T-helper 2 cell treated with Interferon-gamma antibody and Interleukin-4, amounts not matched to agents 100 ng/mL and 5 ng/mL, for 36 hours (primary cell): Measurements from ENCODE around the gene CCNY. TPM values are rescaled to one million over a fixed set of nuclear protein-coding genes. Genes with fewer than 3 reads are reported as not detected.
"Not testable (repeated sequence)": the region's sequence is repeated elsewhere in the genome, so short reads cannot be mapped to it uniquely, and the experiment has no call there.

ENCODE experiments used
- intact Hi-C: fragments of 100-400 bp; cut with micrococcal nuclease; formaldehyde crosslinking; loops from one replicate; pipeline ENCODE4 v1.15.1; 2023
- total RNA-seq: library from RNA; stranded (reverse); gene quantifications from 2 replicates; pipeline ENCODE4 v1.2.3, GENCODE V29; 2022

Gene CCNY
- total RNA-seq, 1 donor from 2014 or later = 56.3 TPM

DNA sequence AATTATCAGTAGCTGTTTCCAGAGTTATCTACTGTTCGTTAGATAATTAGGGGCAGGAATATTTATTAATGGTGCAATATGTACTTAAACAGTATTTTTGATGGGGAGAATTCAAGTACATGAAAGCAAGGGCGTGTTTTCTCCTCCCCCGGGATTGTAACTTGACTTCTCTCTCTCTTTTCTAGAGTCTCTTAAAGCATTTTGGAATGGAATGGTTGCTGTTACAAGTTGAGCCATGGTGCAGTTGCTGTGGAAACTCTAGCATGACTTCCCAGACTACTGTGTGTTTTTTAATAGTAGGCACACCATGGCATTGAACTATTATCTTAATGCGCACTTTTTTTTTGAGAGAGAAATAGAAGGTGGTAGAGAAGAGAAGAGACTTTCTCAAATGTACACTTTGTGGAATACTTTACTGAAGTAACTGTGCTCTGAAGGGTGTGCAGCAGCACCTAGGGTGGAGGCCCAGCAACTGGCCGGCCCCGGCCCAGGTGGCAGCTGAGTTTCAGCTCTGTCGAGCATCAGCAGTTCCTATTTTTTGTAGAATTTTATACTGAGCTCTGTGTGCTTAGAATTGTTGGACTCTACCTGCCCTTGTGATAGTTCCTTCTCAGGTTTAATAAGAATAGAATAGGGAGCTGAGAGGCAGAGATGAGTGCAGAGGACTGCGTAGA lies 64.4 kb downstream of the CCNY start:
- intact Hi-C loops = no loop called here

DNA sequence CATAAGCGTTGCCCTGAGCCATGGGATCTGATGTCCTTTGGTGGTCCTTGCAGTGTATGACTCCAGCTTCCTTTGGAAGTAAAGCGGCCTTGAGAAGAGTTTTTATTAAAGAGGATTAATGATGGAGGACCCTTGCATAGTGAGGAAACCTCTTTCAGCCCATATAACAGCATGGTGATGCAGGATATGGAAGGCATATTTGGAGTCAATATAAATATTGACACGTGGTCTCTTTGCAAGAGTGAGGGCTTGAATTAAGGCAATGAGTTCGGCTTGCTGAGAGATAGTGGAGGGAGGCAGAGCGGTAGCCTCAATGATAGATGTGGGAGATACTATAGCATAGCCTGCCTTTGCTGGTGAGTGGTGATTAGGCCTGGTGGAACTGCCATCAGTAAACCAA lies 67.2 kb downstream of the CCNY start:
- intact Hi-C loops = not testable (repeated sequence)

DNA sequence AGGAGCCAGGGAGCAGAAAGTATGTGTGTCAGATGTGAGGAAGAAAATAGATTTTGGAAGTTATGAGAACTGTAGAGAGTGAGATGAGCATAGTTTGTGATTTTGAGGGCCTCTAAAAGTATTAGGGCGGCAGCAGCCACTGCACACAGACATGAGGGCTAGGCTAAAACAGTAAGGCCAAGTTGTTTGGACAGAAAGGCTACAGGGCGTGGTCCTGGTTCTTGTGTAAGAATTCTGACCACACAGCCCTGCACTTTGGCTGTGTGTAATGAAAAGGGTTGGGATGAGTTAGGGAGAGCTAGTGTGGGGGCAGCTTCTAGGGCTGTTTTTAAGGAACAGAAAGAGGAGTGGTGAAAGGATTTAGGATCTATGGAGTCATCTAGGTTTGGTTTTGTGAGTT lies 67.8 kb downstream of the CCNY start:
- intact Hi-C loops = not testable (repeated sequence)

DNA sequence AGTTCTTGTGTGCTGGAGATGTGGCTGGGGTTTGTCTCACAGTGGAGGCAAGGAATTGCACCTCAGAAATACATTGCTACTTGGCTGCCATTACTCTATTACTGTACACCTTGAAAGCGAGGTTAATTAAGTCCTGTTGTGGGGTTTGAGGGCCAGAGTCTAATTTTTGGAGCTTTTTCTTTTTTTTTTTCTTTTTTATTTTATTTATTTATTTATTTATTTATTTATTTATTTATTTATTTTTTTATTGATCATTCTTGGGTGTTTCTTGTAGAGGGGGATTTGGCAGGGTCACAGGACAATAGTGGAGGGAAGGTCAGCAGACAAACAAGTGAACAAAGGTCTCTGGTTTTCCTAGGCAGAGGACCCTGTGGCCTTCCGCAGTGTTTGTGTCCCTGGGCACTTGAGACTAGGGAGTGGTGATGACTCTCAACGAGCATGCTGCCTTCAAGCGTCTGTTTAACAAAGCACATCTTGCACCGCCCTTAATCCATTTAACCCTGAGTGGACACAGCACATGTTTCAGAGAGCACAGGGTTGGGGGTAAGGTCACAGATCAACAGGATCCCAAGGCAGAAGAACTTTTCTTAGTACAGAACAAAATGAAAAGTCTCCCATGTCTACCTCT lies 69.8 kb downstream of the CCNY start:
- intact Hi-C loops = not testable (repeated sequence)

DNA sequence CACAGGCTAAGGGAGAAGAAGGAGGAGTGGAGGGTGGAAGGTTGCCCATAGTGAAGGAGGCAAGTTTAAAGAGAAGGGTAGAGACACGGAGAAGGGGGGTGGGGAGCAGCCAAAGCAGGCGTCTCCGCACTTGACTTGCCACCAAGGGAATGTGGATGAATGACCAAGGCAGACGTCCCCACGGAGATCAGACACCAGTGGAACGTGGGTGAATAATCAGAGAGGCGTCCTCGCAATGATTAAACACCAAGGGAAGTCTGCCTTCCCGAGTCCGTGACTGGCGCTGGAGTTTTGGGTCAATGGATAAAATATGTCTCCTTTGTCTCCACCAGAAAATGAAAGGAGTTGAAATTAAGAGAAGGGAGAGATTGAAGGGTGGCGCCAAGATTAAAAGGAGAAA lies 71.4 kb downstream of the CCNY start:
- intact Hi-C loops = not testable (repeated sequence)

DNA sequence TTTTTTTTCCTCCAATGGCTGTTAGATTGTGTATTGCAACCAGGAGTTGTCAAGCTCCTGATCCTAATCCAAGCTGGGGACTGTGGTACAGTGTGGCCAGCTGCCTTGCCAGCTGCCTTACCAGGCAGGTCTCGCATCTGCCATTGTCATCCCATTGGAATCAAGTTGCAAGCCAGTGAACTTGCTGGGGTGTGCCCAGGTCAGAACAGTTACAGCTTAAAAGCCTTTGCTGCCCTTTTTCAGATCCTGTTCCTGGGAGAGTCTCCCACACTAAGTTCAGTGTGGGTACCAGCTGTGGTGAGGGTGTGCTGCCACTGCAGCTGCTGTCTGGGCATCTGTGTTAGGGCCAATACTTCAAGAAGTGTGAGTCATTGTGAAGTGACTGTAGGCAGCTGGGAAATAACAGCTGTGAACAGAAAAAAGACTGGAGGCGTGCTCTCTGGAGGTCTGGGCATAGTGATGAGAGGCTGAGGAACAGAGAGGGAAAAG lies 72.8 kb downstream of the CCNY start:
- intact Hi-C loops = no loop called here

DNA sequence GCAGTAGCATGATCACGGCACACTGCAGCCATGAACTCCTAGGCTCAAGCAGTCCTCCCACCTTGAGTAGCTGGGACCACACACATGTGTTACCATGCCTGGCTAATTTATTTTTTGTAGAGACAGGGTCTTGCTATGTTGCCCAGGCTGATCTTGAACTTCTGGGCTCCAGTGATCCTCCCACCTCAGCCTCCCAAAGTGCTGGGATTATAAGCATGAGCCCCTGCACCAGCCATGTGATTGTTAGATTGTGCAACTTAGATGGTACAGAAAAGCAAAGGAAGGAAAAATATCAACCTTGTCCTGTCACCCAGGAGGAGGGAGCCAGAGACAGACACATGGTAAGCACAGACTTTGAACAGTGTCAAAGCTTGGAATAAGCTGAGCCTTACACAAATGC lies 73.5 kb downstream of the CCNY start:
- intact Hi-C loops = no loop called here

DNA sequence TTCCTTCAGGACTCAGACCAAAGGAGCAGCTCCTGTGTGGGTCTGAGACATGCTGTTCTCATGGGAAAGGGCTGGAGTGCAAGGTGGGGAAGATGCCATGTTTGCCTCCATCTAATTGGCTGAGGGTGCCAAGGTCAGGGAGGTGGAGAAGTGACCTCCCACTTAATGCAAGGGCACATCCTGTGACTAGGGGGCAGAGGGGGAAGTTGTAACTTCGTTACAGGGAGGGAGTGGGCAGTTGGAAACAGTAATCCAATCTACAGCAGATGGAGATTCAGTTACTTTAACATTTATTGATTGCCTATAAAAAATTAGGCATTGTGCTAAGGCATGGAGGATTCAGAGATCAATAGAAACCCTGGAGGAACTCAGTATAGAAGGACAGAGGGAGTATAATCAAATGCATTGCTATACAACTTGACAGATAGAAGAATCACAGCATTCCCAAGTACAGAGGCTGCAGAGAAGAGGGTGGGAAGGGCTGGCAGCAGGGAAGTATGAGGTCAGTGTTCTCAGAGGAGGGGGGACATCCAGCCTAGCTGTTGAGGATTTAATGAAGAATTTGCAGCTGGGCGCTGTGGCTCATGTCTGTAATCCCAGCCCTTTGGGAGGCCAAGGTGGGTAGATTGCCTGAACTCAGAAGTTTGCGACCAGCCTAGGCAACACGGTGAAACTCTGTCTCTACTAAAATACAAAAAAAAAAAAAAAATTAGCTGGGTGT lies 75.9 kb downstream of the CCNY start:
- intact Hi-C loops = no loop called here

DNA sequence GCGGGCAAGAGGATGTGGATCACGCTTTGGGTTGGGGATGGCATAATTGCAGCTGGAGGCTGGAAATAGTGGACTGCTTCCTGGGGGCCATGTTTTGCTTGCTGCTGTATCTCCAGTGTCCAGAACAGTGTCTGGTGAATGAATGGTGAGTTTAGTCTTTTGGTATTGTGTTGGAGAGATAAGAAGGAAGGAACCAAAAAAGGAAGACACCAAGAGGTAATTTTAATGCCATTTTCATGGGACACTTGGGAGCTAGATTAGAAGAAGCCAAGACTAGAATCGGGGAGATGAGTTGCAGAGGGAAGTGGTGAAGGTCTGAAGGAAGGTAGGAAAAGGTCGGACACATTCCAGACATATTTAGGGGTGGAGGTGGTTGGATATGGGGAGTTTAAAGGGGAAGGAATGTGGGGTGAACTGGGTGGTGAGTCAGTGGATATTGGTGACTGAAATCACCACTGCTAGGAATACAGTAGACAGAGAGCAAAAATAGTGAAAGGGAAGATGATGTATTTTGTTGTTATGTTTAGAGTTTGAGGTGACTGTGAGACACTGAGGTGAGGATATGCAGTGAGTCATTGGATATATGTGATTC lies 76.7 kb downstream of the CCNY start:
- intact Hi-C loops = no loop called here

DNA sequence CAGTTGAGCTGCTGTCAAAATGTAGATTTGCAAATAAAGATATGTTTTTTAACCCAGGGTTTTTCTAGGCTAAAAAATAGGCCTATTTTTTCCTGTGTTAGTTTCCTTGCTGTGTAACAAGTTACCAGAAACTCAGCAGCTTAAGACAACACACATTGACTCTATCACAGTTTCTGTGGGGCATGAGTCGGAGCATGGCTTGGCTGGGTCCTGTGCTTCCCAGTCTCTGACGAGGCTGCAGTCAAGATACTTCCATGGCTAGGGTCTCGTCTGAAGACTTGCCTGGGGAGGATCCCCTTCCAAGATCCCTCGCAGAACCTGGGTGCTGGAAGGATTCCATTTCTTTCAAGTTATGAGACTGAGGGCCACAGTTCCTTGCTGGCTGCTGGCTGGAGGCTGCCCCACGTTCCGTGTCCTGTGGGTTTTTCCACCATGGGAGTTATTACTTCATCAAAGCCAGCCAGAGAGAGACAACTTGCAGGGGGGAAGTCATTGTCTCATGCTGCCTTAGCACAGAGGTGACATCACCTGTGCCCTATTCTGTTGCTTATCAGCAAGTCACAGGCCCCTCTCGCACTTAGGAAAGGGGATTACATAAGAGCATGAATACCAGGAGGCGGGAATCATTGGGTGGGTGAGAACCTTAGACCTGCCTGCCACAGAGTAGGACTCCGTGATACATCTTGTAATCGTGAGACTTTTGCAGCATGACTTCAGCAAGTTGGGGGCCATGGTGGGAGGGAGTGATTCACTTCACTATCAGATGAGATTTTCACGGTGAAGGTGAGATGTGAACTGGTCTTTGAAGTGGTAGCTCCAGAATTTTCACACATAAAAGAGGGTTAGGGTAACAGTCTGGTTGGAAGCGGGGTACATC lies 77.9 kb downstream of the CCNY start:
- intact Hi-C loops = no loop called here

DNA sequence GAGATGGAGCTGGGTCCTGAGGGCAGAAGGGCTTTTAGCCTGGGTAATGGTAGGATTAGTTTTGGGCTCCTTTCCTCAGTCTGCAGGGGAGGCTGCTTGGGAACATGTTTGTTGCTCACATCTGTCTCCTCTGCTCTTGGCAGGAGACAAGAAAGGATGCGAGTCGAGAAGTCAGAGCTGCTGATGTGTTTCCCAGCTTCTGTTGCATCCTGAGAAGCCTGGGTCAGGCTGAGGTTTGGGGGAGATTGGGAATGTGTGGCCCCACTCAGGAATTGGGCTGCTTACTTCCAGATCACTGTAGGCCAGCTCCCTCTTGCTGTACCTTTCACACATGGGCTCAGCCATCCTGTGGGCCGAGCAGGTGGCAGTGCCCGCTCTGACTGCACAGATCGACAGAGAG lies 79.2 kb downstream of the CCNY start:
- intact Hi-C loops = no loop called here

DNA sequence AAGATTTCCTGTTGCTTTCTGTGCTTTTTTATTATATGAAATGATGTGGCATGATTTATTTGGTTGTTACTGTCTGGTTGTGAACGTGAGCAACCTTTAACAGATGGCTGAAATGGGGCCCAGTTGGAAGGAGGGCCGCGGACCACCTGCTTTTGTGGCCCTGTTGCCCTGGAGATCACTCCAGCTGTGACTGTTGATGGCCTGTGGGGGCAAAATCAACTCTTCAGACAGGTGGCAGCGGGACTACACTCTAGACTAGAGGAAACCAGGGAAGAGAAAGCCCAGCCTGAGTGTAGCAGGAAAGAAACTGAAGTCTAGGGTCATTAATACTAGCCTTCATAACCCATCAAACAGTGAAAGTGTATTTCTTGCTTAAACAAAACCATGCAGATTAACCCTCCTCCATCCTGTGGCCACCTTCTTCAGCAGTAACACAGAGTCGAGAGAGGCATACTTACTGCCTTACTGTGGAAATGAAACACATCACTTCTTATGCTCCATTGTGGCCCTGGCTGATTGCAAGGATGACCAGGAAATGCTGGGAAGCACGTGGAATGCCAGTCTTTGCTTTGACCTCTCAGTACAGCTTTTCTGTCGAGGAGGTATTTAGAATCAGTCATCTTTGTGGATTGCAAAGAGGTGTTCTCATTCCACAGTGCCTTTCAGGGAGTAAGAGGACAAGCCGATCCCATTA lies 80.5 kb downstream of the CCNY start:
- intact Hi-C loops = no loop called here

DNA sequence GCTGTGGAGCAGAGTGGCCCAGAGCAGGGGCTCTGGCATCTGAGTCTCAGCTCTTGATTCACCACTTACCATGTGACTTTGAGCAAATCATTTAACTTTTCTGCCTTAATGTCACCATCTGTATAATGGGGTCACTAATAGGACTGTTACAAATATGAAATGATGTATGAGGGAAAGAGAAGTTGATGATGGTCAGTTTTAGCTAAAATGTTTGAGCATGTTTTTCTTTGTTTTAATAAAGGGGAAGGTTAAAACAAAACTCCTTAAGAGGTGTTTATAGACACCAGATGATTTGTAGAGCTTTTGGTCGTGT lies 81.0 kb downstream of the CCNY start:
- intact Hi-C loops = no loop called here

DNA sequence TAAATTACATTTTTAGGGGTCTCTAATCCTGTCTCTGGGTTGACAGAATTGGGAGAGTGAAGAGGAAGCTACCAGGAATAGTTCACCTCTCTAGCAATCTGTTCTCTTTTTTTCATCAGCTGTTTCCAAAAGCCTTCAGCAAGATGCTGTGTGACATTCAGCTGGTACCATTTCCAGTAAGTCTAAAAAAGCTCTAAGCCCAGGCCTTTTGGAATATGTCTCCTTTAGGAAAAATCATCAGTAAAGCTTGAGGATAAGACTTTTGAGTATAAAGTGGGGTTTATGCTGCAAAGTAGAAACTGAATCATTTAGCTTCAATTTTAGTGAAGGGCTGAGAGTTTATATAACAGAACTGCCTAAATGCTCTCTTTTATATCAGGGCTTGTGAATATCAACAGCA lies 81.5 kb downstream of the CCNY start:
- intact Hi-C loops = no loop called here

DNA sequence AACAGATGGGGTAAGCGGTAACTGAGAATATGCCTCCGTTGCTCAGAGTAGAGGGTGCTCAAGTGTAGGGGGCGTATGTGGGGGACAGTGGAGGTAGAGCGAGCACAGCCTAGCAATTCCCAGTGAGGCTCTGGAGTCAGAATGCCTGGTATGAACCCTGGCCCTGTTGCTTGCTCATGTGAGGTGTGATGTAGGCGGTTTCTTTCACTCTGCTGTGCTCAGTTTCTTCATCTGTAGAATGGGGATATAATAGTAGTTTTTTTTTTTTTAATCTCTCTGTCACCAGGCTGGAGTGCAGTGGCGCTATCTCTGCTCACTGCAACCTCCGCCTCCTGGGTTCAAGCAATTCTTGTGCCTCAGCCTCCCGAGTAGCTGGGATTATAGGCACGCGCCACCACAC lies 82.3 kb downstream of the CCNY start:
- intact Hi-C loops = not testable (repeated sequence)

DNA sequence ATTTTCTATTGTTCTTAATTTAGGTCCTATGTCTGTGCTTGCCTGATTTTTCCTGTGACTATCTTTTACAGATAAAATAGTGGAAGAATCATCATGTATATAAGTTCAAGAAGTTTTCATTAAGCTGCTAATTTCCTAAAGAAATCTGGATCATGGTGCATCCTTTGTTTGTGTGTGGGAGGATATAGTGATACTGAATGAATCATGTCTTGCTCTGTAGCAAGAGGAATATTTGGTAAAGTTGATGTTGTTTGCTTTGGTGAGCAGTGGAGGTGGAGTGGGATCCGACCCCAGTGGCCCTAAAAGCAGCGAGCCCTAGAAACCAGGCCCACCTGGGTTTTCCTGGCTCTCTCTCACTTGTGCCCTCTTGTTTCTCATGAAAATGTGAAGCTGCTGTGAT lies 83.7 kb downstream of the CCNY start:
- intact Hi-C loops = no loop called here

DNA sequence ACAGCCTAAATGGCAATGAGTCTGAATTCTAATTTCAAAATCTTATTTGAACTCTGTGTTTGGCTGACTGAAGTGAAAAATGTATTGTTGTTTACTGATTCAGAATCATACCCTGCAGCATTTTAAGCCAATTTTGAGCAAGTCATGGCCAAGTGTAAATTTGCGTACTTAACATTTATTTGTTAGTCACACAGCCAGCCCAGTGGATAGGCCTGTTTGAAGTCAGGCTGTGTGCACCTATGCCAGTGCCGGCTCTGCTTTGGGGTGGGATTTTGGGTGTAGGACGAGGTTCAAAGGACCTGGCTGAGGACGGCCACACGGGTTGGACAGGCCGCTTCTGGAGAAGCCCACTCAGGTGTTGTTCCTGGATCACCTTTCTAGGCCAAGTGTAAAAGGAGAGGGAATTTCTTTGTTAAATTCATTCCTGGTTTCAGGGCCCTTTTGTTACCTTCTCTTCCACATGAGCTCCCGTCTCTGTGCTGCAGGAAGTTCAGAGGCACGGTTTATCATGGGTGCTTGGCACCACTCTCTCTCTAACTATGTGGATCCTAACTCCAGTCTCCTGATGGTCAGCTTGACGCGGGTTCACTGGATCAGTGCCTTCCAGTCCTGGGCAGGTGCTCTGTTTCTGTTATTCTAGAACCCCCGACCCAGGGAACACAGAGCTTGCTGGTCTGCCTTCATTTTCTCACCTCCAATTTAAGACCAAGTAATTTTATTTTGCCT lies 84.7 kb downstream of the CCNY start:
- intact Hi-C loops = no loop called here

DNA sequence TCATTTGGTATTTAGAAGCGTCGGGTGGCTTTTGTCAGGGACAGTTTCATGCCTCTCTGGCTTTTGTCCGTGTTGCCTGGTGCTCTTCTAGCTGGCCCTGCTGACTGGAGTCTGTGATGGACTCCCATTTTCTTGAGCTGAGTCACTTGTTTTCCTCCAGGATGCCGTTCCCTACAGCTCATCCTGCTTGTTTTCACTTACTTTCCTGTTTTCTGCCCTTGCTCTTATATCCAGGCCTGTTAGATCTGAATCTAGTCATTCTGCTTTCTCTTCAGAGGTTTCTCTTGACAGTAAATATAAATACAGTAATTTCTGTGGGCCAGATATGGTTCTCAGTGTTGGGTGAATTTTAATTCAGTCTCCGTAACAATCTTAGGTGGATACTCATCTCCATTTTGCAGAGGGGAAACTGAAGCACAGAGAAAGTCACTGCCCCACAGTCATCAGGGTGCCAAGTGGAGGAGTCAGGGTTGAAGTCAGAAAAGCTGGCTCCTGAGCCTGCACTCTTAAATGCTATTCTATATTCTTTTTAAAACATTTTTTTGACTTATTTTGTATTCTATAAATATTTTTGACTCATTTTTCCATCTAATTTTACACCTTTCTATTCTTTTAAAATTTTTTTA lies 85.4 kb downstream of the CCNY start:
- intact Hi-C loops = no loop called here

DNA sequence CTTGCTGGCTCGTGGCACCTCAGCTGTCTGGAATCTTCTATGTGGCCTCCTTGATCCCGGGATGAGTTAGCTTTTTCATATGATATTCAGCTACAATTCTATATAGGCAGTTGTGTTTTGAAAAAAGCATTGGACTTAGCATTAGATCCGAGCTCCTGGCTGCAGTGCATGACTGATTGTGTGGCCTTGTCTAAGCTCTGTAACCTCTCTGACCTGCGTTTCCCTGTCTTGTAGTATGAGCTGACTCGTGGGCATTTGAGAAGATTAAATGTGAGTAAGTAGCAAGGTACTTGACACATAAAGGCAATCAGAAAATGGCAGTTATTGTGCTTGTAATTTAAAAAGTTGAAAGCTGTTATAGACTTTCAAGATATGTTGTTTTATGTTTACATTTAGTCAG lies 85.9 kb downstream of the CCNY start:
- intact Hi-C loops = no loop called here
